Transverse colon (tissue), 4 donors: ENCODE data around the gene LRFN5. TPM values are rescaled to one million over a fixed set of nuclear protein-coding genes. Genes with fewer than 3 reads are reported as not detected.

Source experiments
- DNase-seq: peaks from one replicate; pipeline ENCODE4 v3.0.0-alpha.2; 2019
- H3K27ac ChIP-seq, 4 donors: fragments of 200-600 bp; sonication (generic); 2 replicates each; pipeline ENCODE4 v1.5.1; 2016 to 2018; ENCODE audit warnings: inconsistent platforms in 4 of 4
- H3K27me3 ChIP-seq: fragments of 200-600 bp; sonication (generic); 2 replicates; pipeline ENCODE4 v1.5.1; 2017; ENCODE audit warnings: inconsistent platforms
- H3K36me3 ChIP-seq, 4 donors: fragments of 200-600 bp; sonication (generic); 2 replicates each; pipeline ENCODE4 v1.5.1; 2017 to 2019; ENCODE audit warnings: inconsistent platforms in 4 of 4
- H3K4me1 ChIP-seq, 4 donors: fragments of 200-600 bp; sonication (generic); 2 replicates each; pipeline ENCODE4 v1.5.1; 2017 to 2020; ENCODE audit warnings: inconsistent platforms in 4 of 4
- H3K4me3 ChIP-seq, 4 donors: fragments of 200-600 bp; sonication (generic); 1 replicate in 1 of 4; 2 replicates in 3 of 4; pipeline versions ENCODE4 v1.5.1 to v1.6.1; 2017 to 2019; ENCODE audit warnings: inconsistent platforms in 4 of 4
- H3K9me3 ChIP-seq, 2 donors: fragments of 200-600 bp; sonication (generic); 2 replicates each; pipeline ENCODE4 v1.5.1; 2017 to 2019; ENCODE audit warnings: inconsistent platforms in 2 of 2
- EP300 ChIP-seq: sonication (generic); formaldehyde crosslinking; IDR thresholded peaks from one replicate; pipeline ENCODE4 v1.6.1; 2017; ENCODE audit warnings: antibody characterized with exemption, low read depth
- POLR2A ChIP-seq: fragments of 450-650 bp; IDR thresholded peaks from one replicate; pipeline ENCODE4 v1.6.1; 2016; ENCODE audit warnings: antibody characterized with exemption, mild to moderate bottlenecking, moderate library complexity
- POLR2AphosphoS5 ChIP-seq, 3 donors: sonication (generic); formaldehyde crosslinking; IDR thresholded peaks; one replicate each; pipeline ENCODE4 v1.6.1; 2016; ENCODE audit warnings: antibody characterized with exemption in 3 of 3
- WGBS, 2 donors: methylation state at CpG; one replicate each; pipeline ENCODE4 v1.1.5; 2018; ENCODE audit warnings: low coverage in 1 of 2; 5-methylcytosine and 5-hydroxymethylcytosine counted together
- in situ Hi-C, 4 donors: fragments of 200-750 bp; cut with MboI; loops; one replicate each; pipeline versions ENCODE4 v1.15.0 to v1.15.1; 2017; ENCODE audit warnings: low sequenced_read_pairs in 3 of 4, low pct_ligation_motif_present in 1 of 4, low pct_unique_long_range_greater_than_20kb in 1 of 4
- intact Hi-C: fragments of 100-400 bp; cut with DNase I; formaldehyde crosslinking; loops from one replicate; pipeline ENCODE4 v1.15.1; 2023; ENCODE audit warnings: low total_unique reads
- small RNA-seq, 4 donors: library from RNA; depleted of rRNA; stranded (forward); fragments of <200 nt; gene quantifications; one replicate each; pipeline ENCODE3, GENCODE V24; 2016
- total RNA-seq, 4 donors: library from RNA; depleted of rRNA; stranded (reverse); fragments of >200 nt; gene quantifications; one replicate each; pipeline ENCODE4 v1.1.0, GENCODE V29; 2016
- TF ChIP-seq, protein P1 (sequence below), 5 experiments: fragments of 200-600 bp in 3 of 5; fragments of 450-650 bp in 2 of 5; sonication (generic) in 3 of 5; IDR thresholded peaks; 1 replicate in 2 of 5; 2 replicates in 3 of 5; pipeline ENCODE4 v1.5.1; 2016 to 2017; ENCODE audit warnings: antibody characterized with exemption in 5 of 5, inconsistent platforms in 3 of 5, mild to moderate bottlenecking in 2 of 5, moderate library complexity in 1 of 5

Gene LRFN5
- total RNA-seq, 4 donors from 2014 or later: 0.40 to 4.5 (median 1.5) TPM

DNA sequence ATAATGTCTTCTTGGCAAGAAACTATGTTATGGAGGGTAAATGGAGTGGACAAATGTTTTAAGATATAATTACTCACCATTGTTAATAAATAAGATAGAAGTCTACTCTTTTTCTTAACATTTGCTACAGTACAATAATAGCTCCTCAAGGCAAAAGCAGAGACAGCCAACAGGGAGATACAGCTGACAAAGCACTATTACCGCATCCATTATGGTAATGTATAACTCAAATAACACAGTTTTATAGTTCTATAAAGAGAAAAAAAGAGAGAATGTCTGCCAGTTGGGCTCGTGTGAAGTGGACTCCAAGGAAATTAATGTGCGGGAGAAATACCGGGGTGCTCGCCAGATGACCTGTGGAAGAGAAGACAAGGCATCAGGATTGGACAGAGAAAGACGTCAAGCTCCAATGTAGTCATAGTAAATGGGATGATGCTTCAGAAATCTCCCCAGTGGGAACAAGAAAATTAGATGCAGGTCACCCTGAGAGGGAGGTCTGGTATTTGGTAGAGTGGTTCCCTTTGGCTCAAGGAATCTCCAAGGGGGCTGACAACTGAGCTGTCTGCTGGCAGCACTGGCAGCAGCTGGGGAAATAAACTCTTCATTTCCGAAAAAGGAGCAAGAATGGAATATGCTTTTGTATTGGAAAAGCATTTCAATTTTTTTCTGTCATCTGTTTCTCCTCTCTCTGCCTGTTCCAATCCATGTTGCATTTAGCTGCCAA, 343.9 kb downstream of the LRFN5 start:
- H3K4me3 ChIP-seq: no peak overlapping the region
- no peak for DNase-seq
- WGBS, 2 donors: 68 to 71% methylated on average over 7 of the region's 7 CpGs
- no peaks in the 10 kb centered on the region for H3K36me3 ChIP-seq
- H3K9me3 ChIP-seq: no peaks in the 10 kb centered on the region
- no peak overlapping the region for H3K27ac ChIP-seq
- TF ChIP-seq, protein P1, sequence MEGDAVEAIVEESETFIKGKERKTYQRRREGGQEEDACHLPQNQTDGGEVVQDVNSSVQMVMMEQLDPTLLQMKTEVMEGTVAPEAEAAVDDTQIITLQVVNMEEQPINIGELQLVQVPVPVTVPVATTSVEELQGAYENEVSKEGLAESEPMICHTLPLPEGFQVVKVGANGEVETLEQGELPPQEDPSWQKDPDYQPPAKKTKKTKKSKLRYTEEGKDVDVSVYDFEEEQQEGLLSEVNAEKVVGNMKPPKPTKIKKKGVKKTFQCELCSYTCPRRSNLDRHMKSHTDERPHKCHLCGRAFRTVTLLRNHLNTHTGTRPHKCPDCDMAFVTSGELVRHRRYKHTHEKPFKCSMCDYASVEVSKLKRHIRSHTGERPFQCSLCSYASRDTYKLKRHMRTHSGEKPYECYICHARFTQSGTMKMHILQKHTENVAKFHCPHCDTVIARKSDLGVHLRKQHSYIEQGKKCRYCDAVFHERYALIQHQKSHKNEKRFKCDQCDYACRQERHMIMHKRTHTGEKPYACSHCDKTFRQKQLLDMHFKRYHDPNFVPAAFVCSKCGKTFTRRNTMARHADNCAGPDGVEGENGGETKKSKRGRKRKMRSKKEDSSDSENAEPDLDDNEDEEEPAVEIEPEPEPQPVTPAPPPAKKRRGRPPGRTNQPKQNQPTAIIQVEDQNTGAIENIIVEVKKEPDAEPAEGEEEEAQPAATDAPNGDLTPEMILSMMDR (IDR thresholded peaks at IDR 0.05): no peak
- TF ChIP-seq POLR2AphosphoS5 (IDR thresholded peaks at IDR 0.05) (no peak), POLR2A (no peak), EP300 (no peak)
- in situ Hi-C loops: no loop called here
- no peaks in the 10 kb centered on the region for H3K4me1 ChIP-seq
- H3K27me3 ChIP-seq: no peaks in the 10 kb centered on the region
- intact Hi-C loops: no loop called here

Small RNA genes within 50 kb of the gene (small RNA-seq; reads per million reads assigned to genes)
- 0 reads per million in 4 donors for gene RF00322
